Ovary (tissue), 9 donors: ENCODE data around the gene GSX2. TPM values are rescaled to one million over a fixed set of nuclear protein-coding genes. Genes with fewer than 3 reads are reported as not detected.

Source experiments
- DNase-seq, 5 donors: peaks; one replicate each; pipeline ENCODE4 v3.0.0-alpha.2; 2019 to 2020
- H3K27ac ChIP-seq, 2 donors: fragments of 200-600 bp; one replicate each; pipeline versions ENCODE4 v1.5.1 to v1.8.0; 2019 to 2022
- H3K27me3 ChIP-seq: fragments of 200-600 bp; one replicate; pipeline ENCODE4 v1.8.0; 2022
- H3K36me3 ChIP-seq: fragments of 200-600 bp; sonication (generic); one replicate; pipeline ENCODE4 v1.5.1; 2019
- H3K4me1 ChIP-seq: one replicate; pipeline ENCODE4 v1.8.1; 2013; ENCODE audit warnings: mild to moderate bottlenecking, moderate library complexity; ENCODE audit not compliant: insufficient read depth
- H3K4me3 ChIP-seq: fragments of 200-600 bp; sonication (generic); one replicate; pipeline ENCODE4 v1.5.1; 2017
- H3K9me3 ChIP-seq, 2 donors: fragments of 200-600 bp in 1 of 2; sonication (generic) in 1 of 2; one replicate each; pipeline versions ENCODE4 v1.5.1 to v1.8.1; 2013 to 2019; ENCODE audit warnings: mild to moderate bottlenecking in 1 of 2, moderate library complexity in 1 of 2
- EP300 ChIP-seq: sonication (generic); formaldehyde crosslinking; IDR thresholded peaks from one replicate; pipeline ENCODE4 v1.6.1; 2017; ENCODE audit warnings: antibody characterized with exemption
- POLR2A ChIP-seq: fragments of 450-650 bp; IDR thresholded peaks from one replicate; pipeline ENCODE4 v1.6.1; 2017; ENCODE audit warnings: antibody characterized with exemption, mild to moderate bottlenecking, moderate library complexity
- WGBS, 3 donors: extraction: QIAGEN DNeasy Blood & Tissue Kit in 1 of 3; methylation state at CpG; one replicate each; pipeline versions ENCODE4 v1.1.5 to v1.1.7; 2013 to 2017; 5-methylcytosine and 5-hydroxymethylcytosine counted together
- intact Hi-C, 4 donors: fragments of 100-400 bp; cut with DNase I; formaldehyde crosslinking; loops; one replicate each; pipeline versions ENCODE4 v1.11.0 to v1.15.1; 2022 to 2023
- polyA plus RNA-seq, 2 donors: library from polyadenylated mRNA; stranded (reverse); fragments of 200-250 nt in 1 of 2; fragments of 350-450 nt in 1 of 2; fragmentation: Illumina TruSeq in 1 of 2; extraction: RNeasy Lipid Tissue Mini Kit (QIAGEN cat#74804) in 1 of 2; gene quantifications; one replicate each; pipeline ENCODE4 v1.2.3, GENCODE V29; 2013 to 2014
- total RNA-seq, 7 donors: library from RNA; depleted of rRNA in 2 of 7; stranded (reverse); fragments of >200 nt in 2 of 7; fragmentation: NEBNext Ultra II Directional in 3 of 7; extraction: Animal tissue kit (Norgen Biotek cat#: 25700) in 3 of 7; gene quantifications; one replicate each; pipeline versions ENCODE4 v1.1.0 to v1.2.4, GENCODE V29; 2016 to 2023
- TF ChIP-seq, protein P1 (sequence below), 3 donors: fragments of 450-650 bp in 2 of 3; fragments of 200-600 bp in 1 of 3; IDR thresholded peaks; one replicate each; pipeline versions ENCODE4 v1.5.1 to v1.8.0; 2016 to 2022; ENCODE audit warnings: antibody characterized with exemption in 3 of 3, mild to moderate bottlenecking in 1 of 3
- donor health status: DM: no; HTN: no; CAD: no; lungs with moderate emphysema.
- donor health status: DM: no; HTN: no; CAD: no.
- donor health status: Bipolar disorder and iron deficiency.
- donor health status: DM: yes; HTN: yes; CAD: no.
- donor health status: DM: no; HTN: no; CAD: no.
- donor health status: DM: yes; HTN: yes; CAD: no.

GSX2 gene
- total and polyA plus RNA-seq, 9 donors: not detected

GRCh38 chr4:54055494-54055893 is 44.5 kb upstream of the GSX2 start:
- no peak for TF ChIP-seq POLR2A
- no peak for TF ChIP-seq EP300
- TF ChIP-seq, protein P1, sequence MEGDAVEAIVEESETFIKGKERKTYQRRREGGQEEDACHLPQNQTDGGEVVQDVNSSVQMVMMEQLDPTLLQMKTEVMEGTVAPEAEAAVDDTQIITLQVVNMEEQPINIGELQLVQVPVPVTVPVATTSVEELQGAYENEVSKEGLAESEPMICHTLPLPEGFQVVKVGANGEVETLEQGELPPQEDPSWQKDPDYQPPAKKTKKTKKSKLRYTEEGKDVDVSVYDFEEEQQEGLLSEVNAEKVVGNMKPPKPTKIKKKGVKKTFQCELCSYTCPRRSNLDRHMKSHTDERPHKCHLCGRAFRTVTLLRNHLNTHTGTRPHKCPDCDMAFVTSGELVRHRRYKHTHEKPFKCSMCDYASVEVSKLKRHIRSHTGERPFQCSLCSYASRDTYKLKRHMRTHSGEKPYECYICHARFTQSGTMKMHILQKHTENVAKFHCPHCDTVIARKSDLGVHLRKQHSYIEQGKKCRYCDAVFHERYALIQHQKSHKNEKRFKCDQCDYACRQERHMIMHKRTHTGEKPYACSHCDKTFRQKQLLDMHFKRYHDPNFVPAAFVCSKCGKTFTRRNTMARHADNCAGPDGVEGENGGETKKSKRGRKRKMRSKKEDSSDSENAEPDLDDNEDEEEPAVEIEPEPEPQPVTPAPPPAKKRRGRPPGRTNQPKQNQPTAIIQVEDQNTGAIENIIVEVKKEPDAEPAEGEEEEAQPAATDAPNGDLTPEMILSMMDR (IDR thresholded peaks at IDR 0.05): no peak

GRCh38 chr4:54056360-54056759 is 43.6 kb upstream of the GSX2 start:
- Histone ChIP-seq H3K9me3 (no peaks in the 10 kb centered on the region), H3K4me3 (no peak overlapping the region), H3K4me1 (peaks cover 4% of the 10 kb centered on the region), H3K27ac (no peak overlapping the region), H3K36me3 (no peaks in the 10 kb centered on the region), H3K27me3 (no peaks in the 10 kb centered on the region)
- intact Hi-C loops: no loop called here
- TF ChIP-seq, protein P1 (IDR thresholded peaks at IDR 0.05): no peak
- TF ChIP-seq POLR2A: no peak
- TF ChIP-seq EP300: no peak
- DNase-seq: no peak

More at GRCh38 chr4:54055494-54055893, 44.5 kb upstream of the GSX2 start:
- Histone ChIP-seq H3K36me3 (no peaks in the 10 kb centered on the region), H3K27ac (no peak overlapping the region), H3K4me1 (peaks cover 4% of the 10 kb centered on the region), H3K27me3 (no peaks in the 10 kb centered on the region), H3K9me3 (no peaks in the 10 kb centered on the region), H3K4me3 (no peak overlapping the region)
- intact Hi-C loops: no loop called here
- 95 to 100% (median 98%) methylated on average over 1 of the region's 1 CpG for WGBS, 3 donors
- DNase-seq: no peak

DNA sequence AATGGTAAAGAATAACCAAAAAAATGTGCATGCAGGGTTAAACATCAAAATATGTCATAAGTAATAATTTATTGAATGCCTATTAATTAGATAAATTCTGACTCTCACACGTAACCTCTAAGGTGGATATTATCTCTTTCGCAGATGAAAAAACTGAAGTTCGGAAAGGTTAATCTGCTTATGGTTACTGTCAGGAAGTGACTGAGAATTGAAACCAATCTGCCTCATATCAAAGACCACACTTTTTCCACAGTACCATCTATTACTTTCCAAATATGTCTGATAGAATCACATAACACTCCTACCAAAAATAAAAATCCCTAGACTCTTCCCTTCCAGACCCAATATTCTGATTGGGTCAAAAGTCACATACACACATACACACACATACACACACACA is 41.8 kb upstream of the GSX2 start:
- Histone ChIP-seq H3K4me3 (no peak overlapping the region), H3K27ac (no peak overlapping the region), H3K9me3 (no peaks in the 10 kb centered on the region), H3K36me3 (no peaks in the 10 kb centered on the region), H3K4me1 (peaks cover 4% of the 10 kb centered on the region), H3K27me3 (no peaks in the 10 kb centered on the region)
- no peak for DNase-seq
- WGBS, 3 donors: 87 to 94% (median 88%) methylated on average over 3 of the region's 3 CpGs
- TF ChIP-seq, protein P1 (IDR thresholded peaks at IDR 0.05): no peak
- no peak for TF ChIP-seq EP300
- TF ChIP-seq POLR2A: no peak
- intact Hi-C loops: no loop called here

GRCh38 chr4:54060116-54060515 is 39.8 kb upstream of the GSX2 start:
- Histone ChIP-seq H3K4me3 (no peak overlapping the region), H3K27me3 (no peaks in the 10 kb centered on the region), H3K9me3 (no peaks in the 10 kb centered on the region), H3K36me3 (no peaks in the 10 kb centered on the region), H3K27ac (no peak overlapping the region), H3K4me1 (peaks cover 3% of the 10 kb centered on the region)
- no peak for DNase-seq
- TF ChIP-seq EP300: no peak
- no peak for TF ChIP-seq POLR2A
- TF ChIP-seq, protein P1 (IDR thresholded peaks at IDR 0.05): no peak
- intact Hi-C loops: loop anchor here in 3 of 4 donors (10.0 kb wide), 3 partner anchors 155 to 175 kb away; partner anchors contain the start of gene PDGFRA (in 1 of the 3)
- 31 to 68% (median 61%) methylated on average over 2 of the region's 2 CpGs for WGBS, 3 donors
